C4-2B (cell line): ENCODE measurements around the gene KAT14.

Experiments used
- ZFX ChIP-seq: fragments of 450-650 bp; IDR thresholded peaks from 2 replicates; pipeline ENCODE4 v1.6.1; 2017
- TF ChIP-seq, protein P1 (sequence below): fragments of 450-650 bp; conservative IDR thresholded peaks from 2 replicates; pipeline ENCODE4 v1.5.1; 2017; ENCODE audit warnings: mild to moderate bottlenecking

DNA sequence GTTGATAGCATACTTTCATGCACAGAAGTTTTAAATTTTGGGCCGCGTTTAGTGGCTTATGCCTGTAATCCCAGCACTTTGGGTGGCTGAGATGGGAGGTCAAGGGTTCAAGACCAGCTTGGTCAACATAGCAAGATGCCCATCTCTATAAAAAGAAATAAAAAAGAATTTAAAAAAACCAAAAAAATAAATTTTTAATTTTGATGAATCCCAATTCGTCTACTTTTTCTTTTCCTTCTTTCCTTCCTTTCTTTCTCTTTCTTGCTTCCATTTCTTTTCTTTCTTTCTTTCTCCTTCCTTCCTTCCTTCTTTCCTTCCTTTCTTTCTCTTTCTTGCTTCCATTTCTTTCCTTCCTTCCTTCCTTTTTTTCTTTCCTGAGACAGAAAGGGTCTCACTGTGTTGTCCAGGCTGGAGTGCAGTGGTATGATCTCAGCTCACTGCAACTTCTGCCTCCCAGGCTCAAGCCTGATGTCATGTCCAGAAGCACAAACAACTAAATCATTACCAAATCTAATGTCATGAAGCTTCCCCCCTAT, 95.8 kb downstream of the KAT14 start:
- no peak for TF ChIP-seq ZFX
- TF ChIP-seq, protein P1, sequence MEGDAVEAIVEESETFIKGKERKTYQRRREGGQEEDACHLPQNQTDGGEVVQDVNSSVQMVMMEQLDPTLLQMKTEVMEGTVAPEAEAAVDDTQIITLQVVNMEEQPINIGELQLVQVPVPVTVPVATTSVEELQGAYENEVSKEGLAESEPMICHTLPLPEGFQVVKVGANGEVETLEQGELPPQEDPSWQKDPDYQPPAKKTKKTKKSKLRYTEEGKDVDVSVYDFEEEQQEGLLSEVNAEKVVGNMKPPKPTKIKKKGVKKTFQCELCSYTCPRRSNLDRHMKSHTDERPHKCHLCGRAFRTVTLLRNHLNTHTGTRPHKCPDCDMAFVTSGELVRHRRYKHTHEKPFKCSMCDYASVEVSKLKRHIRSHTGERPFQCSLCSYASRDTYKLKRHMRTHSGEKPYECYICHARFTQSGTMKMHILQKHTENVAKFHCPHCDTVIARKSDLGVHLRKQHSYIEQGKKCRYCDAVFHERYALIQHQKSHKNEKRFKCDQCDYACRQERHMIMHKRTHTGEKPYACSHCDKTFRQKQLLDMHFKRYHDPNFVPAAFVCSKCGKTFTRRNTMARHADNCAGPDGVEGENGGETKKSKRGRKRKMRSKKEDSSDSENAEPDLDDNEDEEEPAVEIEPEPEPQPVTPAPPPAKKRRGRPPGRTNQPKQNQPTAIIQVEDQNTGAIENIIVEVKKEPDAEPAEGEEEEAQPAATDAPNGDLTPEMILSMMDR = no peak
